Endothelial cell of hepatic sinusoid (primary cell): Measurements from ENCODE around the gene CALR.
"Not testable (repeated sequence)": the region's sequence is repeated elsewhere in the genome, so short reads cannot be mapped to it uniquely, and the experiment has no call there.

Experiments
- in situ Hi-C: cut with HindIII; loops from 2 replicates; pipeline ENCODE4 v1.10.0; 2017; ENCODE audit warnings: low sequenced_read_pairs

Gene CALR

GRCh38 chr19:12952488-12953137 lies 14.2 kb downstream of the CALR start:
- in situ Hi-C loops: no loop called here

- in situ Hi-C loops: no loop called here
Measured at GRCh38 chr19:12953138-12953798, 14.9 kb downstream of the CALR start.

GRCh38 chr19:12953799-12954611 lies 15.6 kb downstream of the CALR start:
- in situ Hi-C loops: no loop called here

- in situ Hi-C loops: no loop called here
Measured at GRCh38 chr19:12954612-12954962, 16.2 kb downstream of the CALR start.

- in situ Hi-C loops: not testable (repeated sequence)
Measured at GRCh38 chr19:12955575-12955974, 17.2 kb downstream of the CALR start.

GRCh38 chr19:12955996-12956395 lies 17.6 kb downstream of the CALR start:
- in situ Hi-C loops: no loop called here

GRCh38 chr19:12956446-12957388 lies 18.3 kb downstream of the CALR start, which contains the start of gene GADD45GIP1:
GADD45GIP1 (minus strand) TSS chr19:12957223; CDS start chr19:12957212, 11 bp downstream.
- in situ Hi-C loops: no loop called here

- in situ Hi-C loops: not testable (repeated sequence)
Measured at GRCh38 chr19:12957389-12957952, 19.1 kb downstream of the CALR start.

GRCh38 chr19:12959481-12959880 lies 21.1 kb downstream of the CALR start:
- in situ Hi-C loops: no loop called here

GRCh38 chr19:12965017-12965811 lies 26.8 kb downstream of the CALR start:
- in situ Hi-C loops: no loop called here

- in situ Hi-C loops: no loop called here
Measured at GRCh38 chr19:12965812-12966135, 27.4 kb downstream of the CALR start.

GRCh38 chr19:12967907-12968306 lies 29.5 kb downstream of the CALR start:
- in situ Hi-C loops: no loop called here

- in situ Hi-C loops: no loop called here
Measured at GRCh38 chr19:12969292-12969988, 31.0 kb downstream of the CALR start, which contains the start of gene DAND5. DAND5 (plus strand) TSS chr19:12969576; CDS start chr19:12969661, 85 bp downstream.

- in situ Hi-C loops: no loop called here
Measured at GRCh38 chr19:12970070-12970820, 31.8 kb downstream of the CALR start.

GRCh38 chr19:12973236-12973635 lies 34.8 kb downstream of the CALR start:
- in situ Hi-C loops: no loop called here

GRCh38 chr19:12974301-12975220 lies 36.2 kb downstream of the CALR start:
- in situ Hi-C loops: no loop called here

- in situ Hi-C loops: no loop called here
Measured at GRCh38 chr19:12975221-12975741, 36.9 kb downstream of the CALR start.
